Measurements from ENCODE around the gene IL15.

GRCh38 chr4:141642063-141642462 lies 5.7 kb downstream of the IL15 start:
- TF ChIP-seq CREB1 (CRISPR knock-in tag; IDR thresholded peaks at IDR 0.05) = no peak
- TF ChIP-seq GABPB1 (CRISPR knock-in tag; IDR thresholded peaks at IDR 0.05) = no peak
- TF ChIP-seq NR3C1 (CRISPR knock-in tag; conservative IDR thresholded peaks at IDR 0.05; ENCODE audit: low read depth) = no peak
- TF ChIP-seq FOXJ3 (CRISPR knock-in tag; IDR thresholded peaks at IDR 0.05; ENCODE audit: borderline replicate concordance) = no peak
- TF ChIP-seq CTCF (IDR thresholded peaks at IDR 0.05) = no peak
- no peak for TF ChIP-seq USF2 (CRISPR knock-in tag; IDR thresholded peaks at IDR 0.05)
- no peak for TF ChIP-seq STAT6 (CRISPR knock-in tag; conservative IDR thresholded peaks at IDR 0.05; ENCODE audit: low read depth)
